WTC11 (cell line): ENCODE results near the gene IQSEC1.

Experiments used
- ATF2 ChIP-seq: sonication (generic); formaldehyde crosslinking; IDR thresholded peaks from 2 replicates; pipeline ENCODE4 v1.8.1; 2022; ENCODE audit warnings: low read depth, missing genetic modification reagents, borderline replicate concordance
- CREB1 ChIP-seq: sonication (generic); formaldehyde crosslinking; IDR thresholded peaks from 2 replicates; pipeline ENCODE4 v1.8.0; 2023; ENCODE audit warnings: mild to moderate bottlenecking, missing genetic modification reagents
- CTCF ChIP-seq: fragments of 200-600 bp; IDR thresholded peaks from 2 replicates; pipeline ENCODE4 v1.8.0; 2022; ENCODE audit warnings: antibody characterized with exemption
- E2F4 ChIP-seq: sonication (generic); formaldehyde crosslinking; IDR thresholded peaks from 2 replicates; pipeline ENCODE4 v1.8.1; 2022; ENCODE audit warnings: low read depth, mild to moderate bottlenecking, moderate library complexity, missing genetic modification reagents, borderline replicate concordance
- E2F5 ChIP-seq: sonication (generic); formaldehyde crosslinking; IDR thresholded peaks from 2 replicates; pipeline ENCODE4 v1.8.1; 2022; ENCODE audit warnings: mild to moderate bottlenecking, moderate library complexity, missing genetic modification reagents
- GTF2I ChIP-seq: fragments of 250-450 bp; sonication (Bioruptor Pico); conservative IDR thresholded peaks from 2 replicates; pipeline ENCODE4 v1.4.0; 2021; ENCODE audit warnings: mild to moderate bottlenecking
- MYBL2 ChIP-seq: sonication (generic); formaldehyde crosslinking; IDR thresholded peaks from 2 replicates; pipeline ENCODE4 v1.8.1; 2023; ENCODE audit warnings: mild to moderate bottlenecking, moderate library complexity, missing genetic modification reagents
- NR2C2 ChIP-seq: sonication (generic); formaldehyde crosslinking; IDR thresholded peaks from 2 replicates; pipeline ENCODE4 v1.8.0; 2022; ENCODE audit warnings: mild to moderate bottlenecking, missing genetic modification reagents
- SMAD3 ChIP-seq: sonication (generic); formaldehyde crosslinking; IDR thresholded peaks from 2 replicates; pipeline ENCODE4 v1.8.0; 2022; ENCODE audit warnings: missing genetic modification reagents, mild to moderate bottlenecking, borderline replicate concordance
- SP1 ChIP-seq: sonication (generic); formaldehyde crosslinking; conservative IDR thresholded peaks from 2 replicates; pipeline ENCODE4 v1.8.1; 2022; ENCODE audit warnings: missing genetic modification reagents
- USF1 ChIP-seq: sonication (generic); formaldehyde crosslinking; IDR thresholded peaks from 2 replicates; pipeline ENCODE4 v1.8.0; 2022; ENCODE audit warnings: mild to moderate bottlenecking, missing genetic modification reagents
- ZNF121 ChIP-seq: sonication (generic); formaldehyde crosslinking; IDR thresholded peaks from 2 replicates; pipeline ENCODE4 v1.8.0; 2023; ENCODE audit warnings: missing genetic modification reagents

GRCh38 chr3:13085846-13086179 lies 12.6 kb upstream of the IQSEC1 start:
- no peak for TF ChIP-seq E2F4 (CRISPR knock-in tag)
- TF ChIP-seq CTCF, result no peak
- TF ChIP-seq SMAD3, result no peak
- no peak for TF ChIP-seq ATF2 (CRISPR knock-in tag)
- TF ChIP-seq USF1 (CRISPR knock-in tag), result no peak
- no peak for TF ChIP-seq GTF2I (CRISPR knock-in tag)
- TF ChIP-seq MYBL2, result no peak
- TF ChIP-seq E2F5 (CRISPR knock-in tag), result no peak
- TF ChIP-seq ZNF121 (CRISPR knock-in tag), result no peak
- TF ChIP-seq CREB1 (CRISPR knock-in tag), result no peak
- no peak for TF ChIP-seq SP1 (CRISPR knock-in tag)
- TF ChIP-seq NR2C2 (CRISPR knock-in tag), result no peak
